Frontal cortex (tissue), 4 donors: ENCODE results near the gene TUSC1. TPM values are rescaled to one million over a fixed set of nuclear protein-coding genes. Genes with fewer than 3 reads are reported as not detected.

ENCODE experiments used
- DNase-seq, 2 donors: peaks; one replicate each; pipeline ENCODE4 v3.0.0; 2012; ENCODE audit warnings: low spot score in 2 of 2
- FAIRE-seq: peaks from 2 replicates; lab custom pipeline; 2012; peaks lifted over from hg19 to GRCh38; lab: Jason Lieb, UNC
- total RNA-seq: library from RNA; depleted of rRNA; stranded (reverse); fragments of >200 nt; gene quantifications from one replicate; pipeline ENCODE4 v1.2.3, GENCODE V29; 2014
- donor health status: control.
- donor health status: control.
- donor health status: control.

The TUSC1 gene
- total RNA-seq, 1 donor from 2014 or later = 12.2 TPM

DNA sequence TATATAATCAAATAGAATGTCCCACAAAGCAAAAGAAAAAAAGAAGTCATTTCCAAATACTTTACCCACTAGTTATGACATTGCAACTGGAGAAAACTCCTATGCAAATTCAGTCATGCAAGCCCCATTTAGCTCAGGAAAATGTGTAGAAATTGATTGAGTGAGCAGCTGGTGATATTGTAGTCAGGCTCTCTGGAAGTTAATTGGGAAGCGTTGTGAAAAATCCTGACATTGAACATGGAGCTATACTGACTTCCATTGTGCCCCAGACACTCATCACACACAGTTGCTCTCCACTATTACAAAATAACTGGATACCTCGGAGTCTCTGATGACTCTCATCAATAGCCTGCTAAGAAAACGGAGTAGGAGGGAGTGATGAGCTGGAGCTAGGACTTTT is 49.0 kb downstream of the TUSC1 start:
- DNase-seq (no peak), FAIRE-seq (no peak)
